Rectal smooth muscle tissue (tissue), 1 donor: Measurements from ENCODE around the gene ADGRA3.
"Not testable (repeated sequence)": the region's sequence is repeated elsewhere in the genome, so short reads cannot be mapped to it uniquely, and the experiment has no call there.

Experiments
- H3K27ac ChIP-seq: one replicate; pipeline ENCODE4 v1.7.0; 2013; ENCODE audit warnings: low read depth, low read length, inconsistent platforms
- H3K27me3 ChIP-seq: one replicate; pipeline ENCODE4 v1.7.0; 2013; ENCODE audit warnings: low read length; ENCODE audit not compliant: control insufficient read depth, insufficient read depth
- H3K36me3 ChIP-seq: one replicate; pipeline ENCODE4 v1.7.0; 2013; ENCODE audit warnings: low read length; ENCODE audit not compliant: control insufficient read depth, insufficient read depth
- H3K4me1 ChIP-seq: one replicate; pipeline ENCODE4 v1.7.0; 2013; ENCODE audit warnings: low read length; ENCODE audit not compliant: control insufficient read depth, insufficient read depth
- H3K4me3 ChIP-seq: one replicate; pipeline ENCODE4 v1.7.0; 2013; ENCODE audit warnings: low read length
- H3K9ac ChIP-seq: one replicate; pipeline ENCODE4 v1.7.0; 2013; ENCODE audit warnings: low read length

ADGRA3 gene

GRCh38 chr4:22487328-22487727 lies 28.5 kb downstream of the ADGRA3 start:
- Histone ChIP-seq H3K27me3 (no peaks in the 10 kb centered on the region), H3K4me3 (no peak overlapping the region), H3K4me1 (peaks cover 9% of the 10 kb centered on the region), H3K27ac (no peak overlapping the region), H3K36me3 (no peaks in the 10 kb centered on the region), H3K9ac (no peak overlapping the region)

- Histone ChIP-seq H3K4me1 (peaks cover 9% of the 10 kb centered on the region), H3K9ac (no peak overlapping the region), H3K4me3 (no peak overlapping the region), H3K36me3 (no peaks in the 10 kb centered on the region), H3K27me3 (no peaks in the 10 kb centered on the region), H3K27ac (no peak overlapping the region)
These were observed 29.6 kb downstream of the ADGRA3 start for GRCh38 chr4:22486276-22486675.

- Histone ChIP-seq H3K36me3 (no peaks in the 10 kb centered on the region), H3K27me3 (no peaks in the 10 kb centered on the region), H3K4me3 (no peak overlapping the region), H3K9ac (no peak overlapping the region), H3K27ac (no peak overlapping the region), H3K4me1 (peaks cover 9% of the 10 kb centered on the region)
These were observed 30.1 kb downstream of the ADGRA3 start for GRCh38 chr4:22485737-22486136.

GRCh38 chr4:22483551-22483981 lies 32.3 kb downstream of the ADGRA3 start:
- Histone ChIP-seq H3K9ac (no peak overlapping the region), H3K27ac (no peak overlapping the region), H3K36me3 (no peaks in the 10 kb centered on the region), H3K4me3 (no peak overlapping the region), H3K4me1 (peaks cover 4% of the 10 kb centered on the region), H3K27me3 (no peaks in the 10 kb centered on the region)

- peaks cover 2% of the 10 kb centered on the region for H3K4me1 ChIP-seq
- H3K27ac ChIP-seq, result no peak overlapping the region
- H3K36me3 ChIP-seq, result no peaks in the 10 kb centered on the region
- H3K4me3 ChIP-seq, result no peak overlapping the region
- no peaks in the 10 kb centered on the region for H3K27me3 ChIP-seq
- no peak overlapping the region for H3K9ac ChIP-seq
These were observed 33.4 kb downstream of the ADGRA3 start for GRCh38 chr4:22482250-22483127.

GRCh38 chr4:22480675-22481327 lies 35.1 kb downstream of the ADGRA3 start:
- H3K36me3 ChIP-seq, result no peaks in the 10 kb centered on the region
- H3K27me3 ChIP-seq, result no peaks in the 10 kb centered on the region
- H3K9ac ChIP-seq, result no peak overlapping the region
- no peak overlapping the region for H3K27ac ChIP-seq
- H3K4me1 ChIP-seq, result peaks cover 3% of the 10 kb centered on the region
- no peak overlapping the region for H3K4me3 ChIP-seq

GRCh38 chr4:22478426-22478825 lies 37.4 kb downstream of the ADGRA3 start:
- no peak overlapping the region for H3K9ac ChIP-seq
- no peaks in the 10 kb centered on the region for H3K36me3 ChIP-seq
- H3K4me1 ChIP-seq, result peaks cover 3% of the 10 kb centered on the region
- no peaks in the 10 kb centered on the region for H3K27me3 ChIP-seq
- H3K4me3 ChIP-seq, result no peak overlapping the region
- no peak overlapping the region for H3K27ac ChIP-seq

GRCh38 chr4:22477813-22478182 lies 38.1 kb downstream of the ADGRA3 start:
- Histone ChIP-seq H3K36me3 (no peaks in the 10 kb centered on the region), H3K27me3 (no peaks in the 10 kb centered on the region), H3K9ac (no peak overlapping the region), H3K4me1 (peaks cover 3% of the 10 kb centered on the region), H3K4me3 (no peak overlapping the region), H3K27ac (no peak overlapping the region)

GRCh38 chr4:22477136-22477812 lies 38.6 kb downstream of the ADGRA3 start:
- Histone ChIP-seq H3K4me3 (no peak overlapping the region), H3K4me1 (peaks cover 5% of the 10 kb centered on the region), H3K36me3 (no peaks in the 10 kb centered on the region), H3K27me3 (no peaks in the 10 kb centered on the region), H3K27ac (no peak overlapping the region), H3K9ac (no peak overlapping the region)

- Histone ChIP-seq H3K4me3 (no peak overlapping the region), H3K27ac (no peak overlapping the region), H3K27me3 (no peaks in the 10 kb centered on the region), H3K9ac (no peak overlapping the region), H3K4me1 (peaks cover 10% of the 10 kb centered on the region), H3K36me3 (no peaks in the 10 kb centered on the region)
These were observed 39.9 kb downstream of the ADGRA3 start for GRCh38 chr4:22476011-22476410.

GRCh38 chr4:22475311-22475646 lies 40.6 kb downstream of the ADGRA3 start:
- not testable (repeated sequence) for H3K36me3 ChIP-seq, H3K27ac ChIP-seq, H3K9ac ChIP-seq, H3K4me1 ChIP-seq, H3K27me3 ChIP-seq, H3K4me3 ChIP-seq

GRCh38 chr4:22474636-22475310 lies 41.1 kb downstream of the ADGRA3 start:
- H3K9ac ChIP-seq, result no peak overlapping the region
- H3K4me3 ChIP-seq, result no peak overlapping the region
- H3K27me3 ChIP-seq, result no peaks in the 10 kb centered on the region
- peaks cover 10% of the 10 kb centered on the region for H3K4me1 ChIP-seq
- H3K36me3 ChIP-seq, result peaks cover 2% of the 10 kb centered on the region
- H3K27ac ChIP-seq, result no peak overlapping the region
